OCI-LY3 (cell line): ENCODE results near the gene CACNA1G.

ENCODE experiments used
- CTCF ChIP-seq: fragments of 200-600, 300-600 bp; sonication (generic); IDR thresholded peaks from 2 replicates; pipeline ENCODE4 v1.5.1; 2014; ENCODE audit warnings: antibody characterized with exemption, low read length, low read depth
- EZH2phosphoT487 ChIP-seq: fragments of 200-600 bp; shearing (Covaris generic); IDR thresholded peaks from 2 replicates; pipeline ENCODE4 v1.6.1; 2018; ENCODE audit warnings: antibody characterized with exemption, mixed run types, low read depth

- TF ChIP-seq CTCF (no peak), EZH2phosphoT487 (no peak)
Measured at GRCh38 chr17:50664788-50665458, 104.4 kb downstream of the CACNA1G start.
